ENCODE results near the gene ANAPC13.

Gene ANAPC13

GRCh38 chr3:134526319-134526718, 40.5 kb upstream of the ANAPC13 start:
- TF ChIP-seq, protein P1, sequence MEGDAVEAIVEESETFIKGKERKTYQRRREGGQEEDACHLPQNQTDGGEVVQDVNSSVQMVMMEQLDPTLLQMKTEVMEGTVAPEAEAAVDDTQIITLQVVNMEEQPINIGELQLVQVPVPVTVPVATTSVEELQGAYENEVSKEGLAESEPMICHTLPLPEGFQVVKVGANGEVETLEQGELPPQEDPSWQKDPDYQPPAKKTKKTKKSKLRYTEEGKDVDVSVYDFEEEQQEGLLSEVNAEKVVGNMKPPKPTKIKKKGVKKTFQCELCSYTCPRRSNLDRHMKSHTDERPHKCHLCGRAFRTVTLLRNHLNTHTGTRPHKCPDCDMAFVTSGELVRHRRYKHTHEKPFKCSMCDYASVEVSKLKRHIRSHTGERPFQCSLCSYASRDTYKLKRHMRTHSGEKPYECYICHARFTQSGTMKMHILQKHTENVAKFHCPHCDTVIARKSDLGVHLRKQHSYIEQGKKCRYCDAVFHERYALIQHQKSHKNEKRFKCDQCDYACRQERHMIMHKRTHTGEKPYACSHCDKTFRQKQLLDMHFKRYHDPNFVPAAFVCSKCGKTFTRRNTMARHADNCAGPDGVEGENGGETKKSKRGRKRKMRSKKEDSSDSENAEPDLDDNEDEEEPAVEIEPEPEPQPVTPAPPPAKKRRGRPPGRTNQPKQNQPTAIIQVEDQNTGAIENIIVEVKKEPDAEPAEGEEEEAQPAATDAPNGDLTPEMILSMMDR (IDR thresholded peaks at IDR 0.05; ENCODE audit: control extremely low read depth, extremely low read depth, low read depth, missing control alignments) = no peak
- ChIA-PET CTCF (interaction anchor here (1.3 to 1.7 kb wide), 2 partner anchors 11 to 16 kb away, joined by 4 read pairs; no protein-coding TSS in a partner anchor), POLR2A (no interaction called here)
- DNase-seq (ENCODE audit: extremely low spot score) = no peak

DNA sequence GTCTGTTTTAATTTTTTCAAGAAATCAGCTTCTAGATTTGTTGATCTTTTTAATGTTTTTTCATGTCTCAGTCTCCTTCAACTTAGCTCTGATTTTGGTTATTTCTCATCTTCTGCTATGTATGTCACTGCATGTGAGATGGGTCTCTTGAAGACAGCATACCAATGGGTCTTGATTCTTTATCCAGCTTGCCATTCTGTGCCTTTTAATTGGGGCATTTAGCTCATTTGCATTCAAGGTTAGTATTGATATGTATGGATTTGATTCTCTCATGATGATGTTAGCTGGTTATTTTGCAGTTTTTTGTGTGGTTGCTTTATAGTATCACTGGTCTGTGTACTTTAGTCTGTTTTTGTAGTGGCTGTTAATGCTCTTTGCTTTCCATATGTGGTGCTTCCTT, 39.5 kb upstream of the ANAPC13 start:
- ChIA-PET POLR2A (no interaction called here), CTCF (interaction anchor here (1.3 to 1.6 kb wide), 6 partner anchors 8 to 26 kb away, joined by 3 to 5 read pairs (median 3); no protein-coding TSS in a partner anchor)
- DNase-seq (ENCODE audit: extremely low spot score) = no peak

GRCh38 chr3:134522541-134522940, 36.8 kb upstream of the ANAPC13 start:
- ChIA-PET CTCF (no interaction called here), POLR2A (no interaction called here)
- no peak for DNase-seq (ENCODE audit: extremely low spot score)
- TF ChIP-seq, protein P1 (IDR thresholded peaks at IDR 0.05; ENCODE audit: control extremely low read depth, extremely low read depth, low read depth, missing control alignments) = no peak

More for the DNA sequence above, 39.5 kb upstream of the ANAPC13 start:
- TF ChIP-seq, protein P1 (IDR thresholded peaks at IDR 0.05; ENCODE audit: control extremely low read depth, extremely low read depth, low read depth, missing control alignments) = no peak

GRCh38 chr3:134517791-134518190, 32.0 kb upstream of the ANAPC13 start:
- TF ChIP-seq, protein P1 (IDR thresholded peaks at IDR 0.05; ENCODE audit: control extremely low read depth, extremely low read depth, low read depth, missing control alignments) = no peak
- POLR2A ChIA-PET = no interaction called here
- no peak for DNase-seq (ENCODE audit: extremely low spot score)
- CTCF ChIA-PET = no interaction called here

DNA sequence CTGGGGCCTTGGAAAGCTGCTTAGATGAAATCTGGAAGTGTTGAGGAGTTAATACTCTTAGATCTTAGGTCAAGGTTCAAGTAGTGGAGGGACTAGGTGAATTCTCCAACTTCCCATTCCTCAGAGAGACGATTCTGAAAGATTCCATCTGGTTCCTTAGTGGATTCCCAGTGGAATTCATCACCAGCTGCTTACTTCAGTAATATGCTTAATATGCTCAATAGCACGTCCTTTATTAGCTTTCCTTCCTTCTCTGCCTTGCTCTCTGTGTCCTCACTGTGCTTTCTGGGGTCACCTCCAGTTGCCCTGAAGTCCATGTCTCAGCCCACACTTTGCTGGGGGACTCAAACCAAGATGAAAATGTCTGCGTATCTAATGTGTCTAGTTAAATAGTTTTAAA, 31.1 kb upstream of the ANAPC13 start:
- ChIA-PET CTCF (no interaction called here), POLR2A (no interaction called here)
- TF ChIP-seq, protein P1 (IDR thresholded peaks at IDR 0.05; ENCODE audit: control extremely low read depth, extremely low read depth, low read depth, missing control alignments) = no peak
- DNase-seq (ENCODE audit: extremely low spot score) = no peak

DNA sequence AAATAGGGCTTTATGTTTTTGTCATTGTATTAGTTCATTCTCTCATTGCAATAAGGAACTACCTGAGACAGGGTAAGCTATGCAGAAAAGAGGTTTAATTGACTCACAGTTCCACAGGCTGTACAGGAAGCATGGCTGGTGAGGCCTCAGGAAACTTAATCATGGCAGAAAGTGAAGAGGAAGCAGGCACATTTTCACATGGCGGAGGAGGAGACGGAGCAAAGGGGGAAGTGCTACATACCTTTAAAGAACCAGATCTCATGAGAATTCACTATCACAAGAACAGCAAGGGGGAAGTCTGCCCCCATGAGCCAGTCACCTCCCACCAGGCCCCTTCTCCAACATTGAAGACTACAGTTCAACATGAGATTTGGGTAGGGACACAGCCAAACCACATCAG, 25.7 kb upstream of the ANAPC13 start:
- CTCF ChIA-PET = no interaction called here

More for the DNA sequence above, 25.7 kb upstream of the ANAPC13 start:
- TF ChIP-seq, protein P1 (IDR thresholded peaks at IDR 0.05; ENCODE audit: control extremely low read depth, extremely low read depth, low read depth, missing control alignments) = no peak
- no peak for DNase-seq (ENCODE audit: extremely low spot score)
- POLR2A ChIA-PET = no interaction called here
